GM20431 (cell line): ENCODE measurements around the gene CAMTA1.

Experiments
- in situ Hi-C: fragments of 300-500 bp; cut with MseI, MboI; formaldehyde crosslinking; loops from one replicate; pipeline ENCODE4 v1.15.0; 2020; ENCODE audit warnings: low sequenced_read_pairs; ENCODE audit not compliant: unreplicated experiment

The CAMTA1 gene

GRCh38 chr1:7274256-7274655, 489.0 kb downstream of the CAMTA1 start:
- in situ Hi-C loops, result no loop called here

DNA sequence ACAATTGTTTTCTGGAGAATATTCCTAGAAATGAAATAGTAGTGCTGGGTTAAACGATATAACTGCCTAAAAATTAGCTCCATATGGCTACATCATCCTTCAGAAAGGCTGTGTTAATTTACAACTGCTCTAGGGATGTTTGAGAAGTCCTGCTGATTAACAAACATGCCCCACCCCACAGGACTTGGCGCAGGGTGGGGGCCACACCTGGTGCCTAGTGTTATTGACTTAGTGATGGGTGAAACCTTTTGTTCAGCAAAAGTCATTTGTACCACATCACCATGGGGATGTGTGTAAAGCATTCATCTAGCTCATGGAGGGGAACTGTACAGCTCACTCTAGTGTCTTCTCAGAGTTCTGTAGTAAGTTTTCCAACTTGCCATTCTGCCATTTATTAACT, 492.8 kb downstream of the CAMTA1 start:
- in situ Hi-C loops, result no loop called here

- in situ Hi-C loops, result no loop called here
These were observed 493.8 kb downstream of the CAMTA1 start for GRCh38 chr1:7278827-7279765.

GRCh38 chr1:7279769-7280168, 494.5 kb downstream of the CAMTA1 start:
- in situ Hi-C loops, result no loop called here

DNA sequence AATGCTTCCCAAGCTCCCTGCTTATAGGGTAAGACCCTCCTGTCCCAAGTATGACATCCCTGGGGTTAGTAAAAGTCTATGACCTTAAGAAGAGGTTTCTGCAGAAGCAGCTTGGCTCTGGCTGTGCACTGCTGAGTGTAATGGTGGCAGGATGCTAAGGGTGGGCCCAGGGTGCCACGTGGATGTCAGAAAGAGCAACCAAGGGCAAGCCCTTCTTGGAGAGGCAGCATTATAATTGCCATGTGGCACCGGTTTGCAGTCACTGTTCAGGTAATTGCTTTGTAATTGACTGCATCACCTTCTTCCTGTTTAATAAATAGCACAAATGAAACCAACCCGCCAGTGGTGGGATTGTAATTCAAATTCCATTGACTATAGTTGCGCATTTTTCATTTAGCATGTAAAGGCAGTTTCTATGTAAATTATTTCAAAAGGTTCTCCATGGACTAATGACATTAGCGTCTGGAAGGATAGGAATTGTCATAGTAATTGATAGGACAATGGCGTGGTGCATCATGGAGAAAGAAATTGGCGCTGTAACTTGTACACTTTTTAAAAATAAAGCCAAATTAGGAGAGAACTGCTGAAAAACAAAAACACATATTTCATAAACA, 495.2 kb downstream of the CAMTA1 start:
- in situ Hi-C loops, result no loop called here

DNA sequence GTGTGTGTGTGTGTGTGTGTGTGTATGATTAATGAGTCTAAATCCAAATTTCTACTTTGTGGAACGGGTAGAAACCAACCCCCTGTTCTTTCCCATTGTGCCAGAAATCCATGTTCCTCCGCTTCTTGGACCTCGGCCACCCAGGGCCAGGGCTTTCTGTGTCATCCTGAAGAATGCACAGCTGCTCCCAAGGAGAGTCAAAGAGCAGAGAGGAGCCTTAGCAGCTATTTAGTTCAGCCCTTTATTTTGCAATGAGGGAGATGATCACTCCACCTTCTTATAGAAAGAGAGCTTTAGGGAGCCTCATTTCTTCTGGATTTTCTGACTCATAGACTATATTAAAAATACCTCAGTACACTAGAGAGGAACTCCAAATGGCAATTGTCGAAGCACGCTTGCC, 496.6 kb downstream of the CAMTA1 start:
- in situ Hi-C loops, result no loop called here

- in situ Hi-C loops, result no loop called here
These were observed 499.7 kb downstream of the CAMTA1 start for GRCh38 chr1:7284839-7285435.

DNA sequence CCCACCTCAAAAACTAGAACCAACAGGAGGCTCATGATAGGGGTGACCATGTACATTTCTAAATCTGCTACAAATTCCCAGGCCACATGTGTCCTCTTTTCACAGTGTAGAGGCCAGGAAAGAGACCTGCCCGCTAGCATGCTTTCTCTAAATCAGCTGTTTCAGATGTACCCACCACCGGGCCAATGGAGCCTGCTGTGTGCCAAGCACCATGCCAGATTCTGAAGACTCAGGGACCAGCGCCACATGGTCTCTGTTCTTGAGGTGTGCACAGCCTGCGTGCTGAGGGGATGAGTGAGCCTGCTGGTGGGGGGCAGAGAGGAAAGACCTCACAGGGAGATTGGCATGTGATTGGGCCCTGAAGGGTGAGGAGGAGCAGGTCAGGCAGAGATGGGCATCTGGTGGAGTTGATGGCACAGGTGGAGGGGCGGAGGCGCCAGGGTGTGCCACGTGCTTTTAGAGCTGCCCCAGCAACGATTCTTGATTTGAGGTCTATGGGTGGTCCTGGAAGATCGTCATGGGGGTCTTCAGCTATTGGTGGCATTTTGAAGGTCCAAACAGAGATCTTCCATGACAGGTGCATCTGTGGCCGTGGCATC, 500.7 kb downstream of the CAMTA1 start:
- in situ Hi-C loops, result no loop called here

- in situ Hi-C loops, result no loop called here
These were observed 501.8 kb downstream of the CAMTA1 start for GRCh38 chr1:7287013-7287412.

- in situ Hi-C loops, result no loop called here
These were observed 503.7 kb downstream of the CAMTA1 start for GRCh38 chr1:7288992-7289391.

GRCh38 chr1:7289694-7290093, 504.4 kb downstream of the CAMTA1 start:
- in situ Hi-C loops, result no loop called here

GRCh38 chr1:7290971-7291970, 506.0 kb downstream of the CAMTA1 start:
- in situ Hi-C loops, result no loop called here

DNA sequence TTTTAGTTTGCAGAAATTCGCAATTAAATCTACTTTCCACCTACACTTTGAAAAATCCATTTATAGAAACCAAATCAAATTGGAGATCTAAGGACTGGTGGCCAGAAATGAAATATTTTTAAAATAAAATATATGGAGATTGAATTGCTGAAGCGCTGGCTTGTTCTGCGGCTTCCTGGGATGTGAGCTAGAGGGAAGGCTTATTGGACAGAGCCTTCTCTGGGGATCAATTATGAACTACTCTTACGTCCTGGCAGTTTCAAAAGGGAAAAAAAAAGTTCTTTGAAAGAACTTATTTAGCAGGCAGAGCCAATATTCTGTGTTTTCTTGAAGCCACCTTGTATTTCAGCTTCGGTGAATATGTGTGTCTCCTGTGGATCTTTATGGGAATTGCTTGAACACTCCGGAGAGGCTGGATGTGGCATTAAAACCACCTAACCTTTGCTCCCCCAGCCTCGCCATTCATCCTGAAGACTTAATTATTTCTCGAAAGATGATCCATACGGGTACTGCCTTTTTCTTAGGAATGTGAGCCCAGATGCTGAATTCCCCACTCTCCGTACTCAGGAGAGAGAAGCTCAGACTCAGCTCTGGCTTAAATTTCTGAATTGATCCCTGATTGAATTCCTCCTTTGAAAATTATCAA, 506.9 kb downstream of the CAMTA1 start:
- in situ Hi-C loops, result no loop called here

DNA sequence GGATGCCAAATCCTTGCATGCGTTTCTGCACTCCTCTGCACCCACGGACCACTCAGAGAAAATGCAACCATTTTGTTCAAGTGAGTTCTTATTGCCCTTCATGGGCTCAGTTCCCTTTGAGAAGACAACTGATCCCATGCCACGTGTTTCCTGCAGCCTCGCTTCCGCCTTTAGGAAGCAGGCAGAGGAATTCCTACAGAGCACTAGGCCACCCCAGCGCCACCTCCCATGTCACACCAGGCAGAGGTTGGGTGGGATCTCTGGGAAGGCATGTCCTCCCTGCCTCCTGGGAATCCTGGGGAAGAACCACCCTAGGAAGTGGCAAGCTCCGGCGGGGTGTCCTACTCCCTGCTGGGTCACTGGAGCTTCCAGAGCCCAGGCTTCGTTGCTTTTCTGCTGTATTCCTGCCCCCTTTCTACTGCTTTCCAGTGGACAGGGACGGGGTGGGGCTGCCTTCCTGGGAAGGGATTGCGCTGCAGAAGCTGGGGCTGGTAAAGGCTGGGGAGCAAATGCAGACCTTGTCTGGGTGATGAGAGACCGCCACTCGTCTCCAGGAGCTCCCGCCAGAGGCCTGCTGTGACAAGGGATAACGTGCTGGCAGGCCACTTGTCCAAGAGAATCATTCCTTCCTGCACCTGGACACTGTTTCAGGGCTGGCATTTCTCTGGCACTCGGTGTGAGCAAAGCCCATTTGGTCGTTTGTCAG, 507.6 kb downstream of the CAMTA1 start:
- in situ Hi-C loops, result no loop called here

GRCh38 chr1:7293702-7294629, 508.7 kb downstream of the CAMTA1 start:
- in situ Hi-C loops, result no loop called here

DNA sequence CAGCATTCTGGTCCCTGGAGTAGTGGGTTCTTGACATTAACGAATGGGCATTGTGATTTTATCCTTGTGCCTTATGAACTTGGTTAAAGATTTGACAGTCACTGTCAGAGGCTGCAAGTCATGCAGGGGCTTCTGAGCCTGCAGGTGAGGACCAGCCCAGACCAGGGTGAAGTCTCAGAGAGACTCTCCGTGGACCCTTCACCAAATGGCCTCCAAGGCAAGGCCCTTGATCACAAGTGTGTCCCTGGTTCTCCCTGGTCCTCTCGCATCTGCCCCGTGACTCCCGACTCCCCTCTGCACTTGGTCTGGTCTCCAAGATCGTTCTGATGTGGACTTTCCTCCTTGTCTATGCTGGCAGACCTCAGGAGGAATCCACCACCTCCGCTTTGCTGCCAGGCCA, 509.4 kb downstream of the CAMTA1 start:
- in situ Hi-C loops, result no loop called here

DNA sequence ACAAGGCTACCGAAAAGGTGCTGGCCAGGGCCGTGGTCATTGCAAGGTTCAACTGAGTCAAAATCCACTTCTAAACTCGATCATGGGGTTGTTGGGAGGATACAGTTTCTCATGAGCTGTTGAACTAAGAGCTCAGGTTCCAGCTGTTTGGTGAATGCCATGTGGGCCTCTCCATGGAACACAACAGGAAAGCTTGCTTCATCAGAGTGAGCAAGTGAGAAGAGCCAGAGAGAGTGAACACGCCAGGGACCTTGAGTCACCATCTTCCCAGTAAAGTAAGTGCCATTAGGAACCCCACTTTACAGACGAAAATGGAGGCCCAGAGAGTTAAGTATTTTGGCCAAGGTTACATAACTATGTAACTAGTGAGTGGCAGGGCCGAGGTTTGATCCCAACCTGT, 510.7 kb downstream of the CAMTA1 start:
- in situ Hi-C loops, result no loop called here
